ENCODE results near the gene SSUH2.

DNA sequence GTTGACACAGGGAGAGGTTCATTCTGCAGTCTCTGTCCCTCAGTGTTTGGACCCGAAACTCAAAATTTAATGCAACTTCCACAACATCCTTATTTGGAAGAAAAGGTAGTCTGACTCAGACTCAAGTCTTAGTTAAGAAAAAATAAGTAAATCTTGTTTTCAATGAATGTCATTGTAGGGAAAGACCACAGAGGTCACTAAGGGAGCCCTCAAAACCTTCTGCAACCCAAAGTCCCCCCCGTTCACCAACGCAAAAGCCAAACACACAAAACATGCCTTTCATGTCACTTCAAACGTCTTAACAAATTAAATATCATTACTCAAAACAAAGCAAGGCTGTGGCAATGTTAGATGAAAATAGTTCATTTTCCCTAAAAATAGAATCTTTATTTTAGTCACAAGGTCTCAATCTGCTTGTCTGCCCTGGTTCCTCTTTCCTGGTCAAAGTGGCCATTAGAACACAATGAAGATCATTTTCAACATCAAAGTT lies 20.9 kb upstream of the SSUH2 start:
- TF ChIP-seq EZH2 (IDR thresholded peaks at IDR 0.05; ENCODE audit: borderline replicate concordance, low read length): no peak
- TF ChIP-seq, protein P1, sequence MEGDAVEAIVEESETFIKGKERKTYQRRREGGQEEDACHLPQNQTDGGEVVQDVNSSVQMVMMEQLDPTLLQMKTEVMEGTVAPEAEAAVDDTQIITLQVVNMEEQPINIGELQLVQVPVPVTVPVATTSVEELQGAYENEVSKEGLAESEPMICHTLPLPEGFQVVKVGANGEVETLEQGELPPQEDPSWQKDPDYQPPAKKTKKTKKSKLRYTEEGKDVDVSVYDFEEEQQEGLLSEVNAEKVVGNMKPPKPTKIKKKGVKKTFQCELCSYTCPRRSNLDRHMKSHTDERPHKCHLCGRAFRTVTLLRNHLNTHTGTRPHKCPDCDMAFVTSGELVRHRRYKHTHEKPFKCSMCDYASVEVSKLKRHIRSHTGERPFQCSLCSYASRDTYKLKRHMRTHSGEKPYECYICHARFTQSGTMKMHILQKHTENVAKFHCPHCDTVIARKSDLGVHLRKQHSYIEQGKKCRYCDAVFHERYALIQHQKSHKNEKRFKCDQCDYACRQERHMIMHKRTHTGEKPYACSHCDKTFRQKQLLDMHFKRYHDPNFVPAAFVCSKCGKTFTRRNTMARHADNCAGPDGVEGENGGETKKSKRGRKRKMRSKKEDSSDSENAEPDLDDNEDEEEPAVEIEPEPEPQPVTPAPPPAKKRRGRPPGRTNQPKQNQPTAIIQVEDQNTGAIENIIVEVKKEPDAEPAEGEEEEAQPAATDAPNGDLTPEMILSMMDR (conservative IDR thresholded peaks at IDR 0.05 in 1 of 2, IDR thresholded peaks at IDR 0.05 in 1 of 2; ENCODE audit: extremely low read depth in 1 of 2, insufficient read depth in 1 of 2, low read depth in 1 of 2, low read length in 2 of 2): no peak
